Measurements from ENCODE around the gene CABP1. TPM values are rescaled to one million over a fixed set of nuclear protein-coding genes. Genes with fewer than 3 reads are reported as not detected.

Gene CABP1
- total and polyA plus RNA-seq, 11 donors = 2.4 to 9.9 (median 3.8) TPM

GRCh38 chr12:120663741-120664140 is 23.3 kb downstream of the CABP1 start:
- Histone ChIP-seq H3K27ac (no peak overlapping the region), H3K9me3 (no peaks in the 10 kb centered on the region), H3K27me3 (no peaks in the 10 kb centered on the region), H3K4me3 (no peak overlapping the region), H3K36me3 (peaks cover 0 to 20% (median 0%) of the 10 kb centered on the region in 9 donors), H3K4me1 (peaks cover 0 to 10% (median 0%) of the 10 kb centered on the region in 12 donors)
- ATAC-seq = no peak
- no peak for DNase-seq
- intact Hi-C loops (cut with DNase I) = no loop called here
- no peak for TF ChIP-seq POLR2A (IDR thresholded peaks at IDR 0.05)
- no peak for TF ChIP-seq CTCF (IDR thresholded peaks at IDR 0.05)
- 75 to 84% (median 83%) methylated on average over 5 of the region's 5 CpGs for WGBS, 4 donors

- Histone ChIP-seq H3K36me3 (peaks cover 0 to 16% (median 0%) of the 10 kb centered on the region in 9 donors), H3K27ac (no peak overlapping the region), H3K27me3 (no peaks in the 10 kb centered on the region), H3K4me3 (no peak overlapping the region), H3K4me1 (peaks cover 0 to 8% (median 1%) of the 10 kb centered on the region in 12 donors), H3K9me3 (no peaks in the 10 kb centered on the region)
- no peak for TF ChIP-seq POLR2A (IDR thresholded peaks at IDR 0.05)
- no peak for TF ChIP-seq CTCF (IDR thresholded peaks at IDR 0.05)
- DNase-seq (no peak), ATAC-seq (no peak)
- intact Hi-C loops (cut with DNase I) = no loop called here
- WGBS, 4 donors = 75 to 89% (median 84%) methylated on average over 24 to 34 of the region's 34 CpGs
Measured at GRCh38 chr12:120666571-120667390, 26.4 kb downstream of the CABP1 start.

GRCh38 chr12:120668091-120668867 is 27.9 kb downstream of the CABP1 start:
- H3K36me3 ChIP-seq = peaks cover 0 to 5% (median 0%) of the 10 kb centered on the region in 9 donors
- intact Hi-C loops (cut with DNase I) = no loop called here
- H3K9me3 ChIP-seq = no peaks in the 10 kb centered on the region
- H3K27me3 ChIP-seq = no peaks in the 10 kb centered on the region
- WGBS, 4 donors = 82 to 89% (median 86%) methylated on average over 20 of the region's 20 CpGs
- no peak overlapping the region for H3K4me3 ChIP-seq
- ATAC-seq = no peak
- peaks cover 0 to 8% (median 1%) of the 10 kb centered on the region in 12 donors for H3K4me1 ChIP-seq
- H3K27ac ChIP-seq = peak overlapping the region in 1 of 12 donors; percentile 16
- TF ChIP-seq CTCF (IDR thresholded peaks at IDR 0.05) (no peak), POLR2A (IDR thresholded peaks at IDR 0.05) (no peak)
- no peak for DNase-seq
